BE2C (cell line): ENCODE measurements around the gene CTDSPL.

Source experiments
- DNase-seq: peaks from one replicate; pipeline ENCODE4 v3.0.0-alpha.2; 2020
- H3K27me3 ChIP-seq: fragments of 250-450 bp; sonication (Bioruptor Pico); 2 replicates; pipeline ENCODE4 v1.5.1; 2020; ENCODE audit warnings: mild to moderate bottlenecking
- H3K36me3 ChIP-seq: fragments of 250-450 bp; sonication (Bioruptor Pico); 2 replicates; pipeline ENCODE4 v1.5.1; 2020; ENCODE audit warnings: mild to moderate bottlenecking
- H3K4me1 ChIP-seq: fragments of 250-450 bp; sonication (Bioruptor Pico); 2 replicates; pipeline ENCODE4 v1.5.1; 2020
- H3K4me3 ChIP-seq: 2 replicates; pipeline ENCODE4 v1.5.1; 2011; ENCODE audit warnings: low read depth, low read length
- H3K9me3 ChIP-seq: fragments of 250-450 bp; sonication (Bioruptor Pico); 2 replicates; pipeline ENCODE4 v1.5.1; 2020
- TF ChIP-seq, protein P1 (sequence below): IDR thresholded peaks from 2 replicates; pipeline ENCODE4 v1.5.1; 2012; ENCODE audit warnings: mild to moderate bottlenecking, low read depth, low read length

The CTDSPL gene

DNA sequence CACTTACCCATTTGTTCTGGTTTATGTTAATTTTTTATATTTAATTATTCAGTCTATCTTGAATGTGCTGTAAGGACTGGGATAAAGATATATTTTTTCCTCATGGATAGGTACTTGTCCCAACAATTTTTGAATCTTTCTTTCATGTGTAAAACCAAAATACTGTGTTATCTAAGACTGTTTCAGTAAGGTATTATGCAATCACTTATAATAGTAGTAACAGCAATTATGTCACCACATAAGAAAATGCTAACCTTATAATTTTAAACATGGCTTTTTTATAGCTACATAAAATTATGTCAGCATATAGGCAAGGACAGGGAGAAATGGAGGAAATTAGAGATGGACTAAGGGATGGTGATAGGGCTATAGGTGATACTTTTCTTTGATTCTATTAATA, 2.9 kb upstream of the CTDSPL start:
- Histone ChIP-seq H3K4me3 (no peak overlapping the region), H3K36me3 (no peaks in the 10 kb centered on the region), H3K4me1 (peaks cover 4% of the 10 kb centered on the region; the same call in 1 of the 2 replicates), H3K9me3 (0 out of 2 replicates have a peak, but pooled peaks cover 3% of the 10 kb centered on the region), H3K27me3 (no peaks in the 10 kb centered on the region)
- TF ChIP-seq, protein P1, sequence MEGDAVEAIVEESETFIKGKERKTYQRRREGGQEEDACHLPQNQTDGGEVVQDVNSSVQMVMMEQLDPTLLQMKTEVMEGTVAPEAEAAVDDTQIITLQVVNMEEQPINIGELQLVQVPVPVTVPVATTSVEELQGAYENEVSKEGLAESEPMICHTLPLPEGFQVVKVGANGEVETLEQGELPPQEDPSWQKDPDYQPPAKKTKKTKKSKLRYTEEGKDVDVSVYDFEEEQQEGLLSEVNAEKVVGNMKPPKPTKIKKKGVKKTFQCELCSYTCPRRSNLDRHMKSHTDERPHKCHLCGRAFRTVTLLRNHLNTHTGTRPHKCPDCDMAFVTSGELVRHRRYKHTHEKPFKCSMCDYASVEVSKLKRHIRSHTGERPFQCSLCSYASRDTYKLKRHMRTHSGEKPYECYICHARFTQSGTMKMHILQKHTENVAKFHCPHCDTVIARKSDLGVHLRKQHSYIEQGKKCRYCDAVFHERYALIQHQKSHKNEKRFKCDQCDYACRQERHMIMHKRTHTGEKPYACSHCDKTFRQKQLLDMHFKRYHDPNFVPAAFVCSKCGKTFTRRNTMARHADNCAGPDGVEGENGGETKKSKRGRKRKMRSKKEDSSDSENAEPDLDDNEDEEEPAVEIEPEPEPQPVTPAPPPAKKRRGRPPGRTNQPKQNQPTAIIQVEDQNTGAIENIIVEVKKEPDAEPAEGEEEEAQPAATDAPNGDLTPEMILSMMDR: no peak
- DNase-seq: no peak

DNA sequence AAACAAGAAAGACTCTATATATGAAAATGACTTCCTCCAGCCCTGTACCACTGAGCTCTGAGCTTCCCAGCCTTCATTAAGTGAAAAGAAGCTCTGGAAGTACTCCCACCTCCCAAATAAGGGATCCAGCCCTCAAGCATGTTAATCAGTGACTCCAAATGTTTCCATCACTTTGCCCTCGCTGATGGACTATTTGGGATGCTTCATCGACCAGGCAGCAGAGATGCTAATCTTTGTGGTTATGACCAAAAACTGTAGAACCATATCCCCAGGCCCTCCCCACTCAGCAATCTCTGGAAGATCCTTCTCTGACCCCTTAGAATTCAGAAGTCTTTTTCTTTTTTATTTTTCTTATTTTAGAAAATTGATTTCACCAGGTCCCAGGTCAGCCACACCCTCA, 2.3 kb upstream of the CTDSPL start:
- no peak for DNase-seq
- Histone ChIP-seq H3K27me3 (no peaks in the 10 kb centered on the region), H3K36me3 (no peaks in the 10 kb centered on the region), H3K9me3 (0 out of 2 replicates have a peak, but pooled peaks cover 3% of the 10 kb centered on the region), H3K4me1 (peaks cover 4% of the 10 kb centered on the region; the same call in 1 of the 2 replicates), H3K4me3 (no peak overlapping the region)
- TF ChIP-seq, protein P1: no peak

DNA sequence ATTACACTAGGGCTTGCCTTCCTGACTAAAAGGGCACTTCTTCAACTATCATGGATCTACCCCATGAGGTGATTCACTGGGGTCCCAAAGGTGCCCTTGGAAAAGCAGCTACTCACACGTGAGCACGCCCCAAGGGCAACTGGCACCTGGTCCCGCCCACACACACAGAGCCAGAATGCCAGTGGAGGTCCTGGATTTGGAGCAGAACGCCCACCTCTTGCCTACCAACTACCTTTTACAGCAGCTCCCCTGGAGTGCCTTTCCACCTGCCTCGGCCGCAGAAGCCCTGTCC, 1.8 kb upstream of the CTDSPL start:
- Histone ChIP-seq H3K36me3 (no peaks in the 10 kb centered on the region), H3K4me1 (peaks cover 4% of the 10 kb centered on the region; the same call in 1 of the 2 replicates), H3K4me3 (no peak overlapping the region), H3K27me3 (no peaks in the 10 kb centered on the region), H3K9me3 (0 out of 2 replicates have a peak, but pooled peaks cover 3% of the 10 kb centered on the region)
- no peak for DNase-seq
- TF ChIP-seq, protein P1: no peak

DNA sequence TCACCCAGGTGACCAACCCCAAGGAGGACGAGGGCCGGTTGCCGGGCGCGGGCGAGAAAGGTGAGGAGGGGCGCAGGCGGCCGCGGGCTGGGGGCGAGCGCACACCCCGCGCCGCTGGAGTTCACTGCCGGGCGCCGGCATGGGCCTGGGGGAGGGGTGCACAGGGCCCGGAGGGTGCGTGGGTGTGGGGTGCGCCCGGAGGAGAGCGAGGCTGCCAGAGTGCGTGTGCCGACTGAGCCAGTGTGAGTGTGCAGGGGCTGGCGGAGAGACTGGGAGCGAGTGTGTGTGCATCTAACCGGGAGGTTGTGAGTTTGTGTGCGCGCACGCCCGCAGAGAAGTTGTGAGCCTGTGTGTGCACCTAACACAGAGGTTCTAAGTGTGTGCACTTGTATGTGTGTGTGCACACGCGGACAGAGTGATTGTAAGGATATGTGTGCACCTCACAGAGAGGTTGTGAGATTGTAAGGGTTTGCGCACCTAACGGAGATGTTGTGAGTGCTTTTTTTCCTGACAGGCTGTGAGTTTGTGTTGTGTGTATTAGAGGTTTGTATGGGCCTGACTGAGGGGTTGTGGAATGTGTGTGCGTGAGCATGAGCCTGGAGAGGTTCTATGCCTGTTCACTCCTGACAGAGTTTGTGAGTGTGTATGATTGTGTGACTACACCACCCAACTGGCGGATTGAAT, 681 bp downstream of the CTDSPL start:
- Histone ChIP-seq H3K27me3 (no peaks in the 10 kb centered on the region), H3K4me3 (peak overlapping the region; percentile 60), H3K4me1 (peaks cover 4% of the 10 kb centered on the region; the same call in 1 of the 2 replicates), H3K9me3 (0 out of 2 replicates have a peak, but pooled peaks cover 3% of the 10 kb centered on the region), H3K36me3 (no peaks in the 10 kb centered on the region)
- TF ChIP-seq, protein P1: no peak
- peak; percentile 24 for DNase-seq

DNA sequence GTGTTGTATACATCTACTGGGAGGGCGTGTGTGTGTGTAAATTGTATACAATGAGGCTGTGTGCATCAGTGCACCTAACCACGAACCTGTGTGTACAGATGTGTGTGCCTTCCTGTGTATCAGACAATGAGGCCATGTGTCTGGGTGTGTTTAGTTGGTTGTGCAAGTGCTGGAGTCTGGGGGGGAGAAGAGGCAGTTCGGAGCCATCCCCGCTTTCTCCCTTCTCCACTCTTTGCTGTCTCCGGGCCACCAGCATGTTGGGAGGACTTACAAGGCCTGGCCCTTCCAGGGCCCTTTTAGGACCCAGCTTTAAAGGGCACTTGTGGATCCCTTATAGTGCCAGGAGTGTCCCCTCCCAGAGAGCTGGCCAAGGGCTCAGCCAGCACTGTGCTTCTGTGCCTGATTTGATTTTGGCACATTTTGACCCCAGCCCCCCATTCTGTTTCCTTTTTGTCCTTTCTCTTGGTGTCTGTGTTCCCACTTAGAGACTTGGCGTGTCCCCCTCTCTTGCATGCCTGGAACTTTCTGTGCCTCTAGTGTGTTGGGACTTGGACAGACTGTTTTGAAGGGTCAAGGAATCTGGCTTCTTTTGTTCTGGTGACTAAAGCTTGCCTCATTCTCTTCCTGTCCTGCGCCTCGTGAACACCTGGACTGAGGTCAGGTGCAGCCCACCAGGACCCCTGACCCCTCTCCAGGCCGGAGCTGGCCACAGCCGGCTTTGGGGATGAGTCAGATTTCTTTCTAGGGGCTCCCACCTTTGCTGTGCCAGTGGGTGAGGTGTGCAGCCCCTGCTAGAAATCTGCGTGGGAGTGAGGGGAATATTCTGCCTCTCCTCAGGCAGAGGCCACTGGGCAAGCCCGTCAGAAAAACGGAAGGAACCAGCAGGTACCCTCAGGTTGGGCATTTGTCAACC, 1.5 kb downstream of the CTDSPL start:
- 0 out of 2 replicates have a peak, but pooled peaks cover 3% of the 10 kb centered on the region for H3K9me3 ChIP-seq
- peak overlapping the region; percentile 60 for H3K4me3 ChIP-seq
- no peaks in the 10 kb centered on the region for H3K27me3 ChIP-seq
- peaks cover 4% of the 10 kb centered on the region; the same call in 1 of the 2 replicates for H3K4me1 ChIP-seq
- H3K36me3 ChIP-seq: no peaks in the 10 kb centered on the region
- DNase-seq: no peak
- TF ChIP-seq, protein P1: no peak
